Right renal pelvis (tissue), 4 donors: ENCODE data around the gene SRR. TPM values are rescaled to one million over a fixed set of nuclear protein-coding genes. Genes with fewer than 3 reads are reported as not detected.
"Not testable (repeated sequence)": the region's sequence is repeated elsewhere in the genome, so short reads cannot be mapped to it uniquely, and the experiment has no call there.

Experiments used
- DNase-seq, 4 donors: peaks; one replicate each; pipeline ENCODE4 v3.0.0-alpha.2; 2013; ENCODE audit warnings: low read depth in 4 of 4, low spot score in 3 of 4, missing footprints in 1 of 4
- polyA plus RNA-seq, 4 donors: library from polyadenylated mRNA; unstranded; fragments of 120-200 nt; gene quantifications; one replicate each; pipeline ENCODE4 v1.2.1, GENCODE V29; 2013; ENCODE audit not compliant: insufficient read length in 4 of 4

Gene SRR
- polyA plus RNA-seq = 10 to 100 TPM; 19.3 to 27.3 (median 25.9) TPM

- DNase-seq = peak; percentile 85 to 89 (median 86)
Measured at GRCh38 chr17:2303204-2304188, at the start of gene SRR, which contains the start of gene SMG6. Gene SRR, plus strand, starts transcription at chr17:2303950. Its CDS starts 11,611 bp downstream, at chr17:2315561. Gene SMG6, minus strand, starts transcription at chr17:2303785. Its CDS starts 65 bp downstream, at chr17:2303720.

- not testable (repeated sequence) for DNase-seq
Measured at GRCh38 chr17:2258830-2259229, 44.9 kb upstream of the SRR start.

- no peak for DNase-seq
Measured at GRCh38 chr17:2259769-2260536, 43.8 kb upstream of the SRR start.

- DNase-seq = no peak
Measured at GRCh38 chr17:2262135-2262587, 41.6 kb upstream of the SRR start.

GRCh38 chr17:2263183-2264066 is 40.3 kb upstream of the SRR start:
- DNase-seq = no peak

- no peak for DNase-seq
Measured at GRCh38 chr17:2264067-2264860, 39.5 kb upstream of the SRR start.

GRCh38 chr17:2265166-2265565 is 38.6 kb upstream of the SRR start:
- not testable (repeated sequence) for DNase-seq

- DNase-seq = no peak
Measured at GRCh38 chr17:2266045-2266864, 37.5 kb upstream of the SRR start.

- no peak for DNase-seq
Measured at GRCh38 chr17:2266865-2267228, 36.9 kb upstream of the SRR start.

GRCh38 chr17:2267354-2267753 is 36.4 kb upstream of the SRR start:
- no peak for DNase-seq

GRCh38 chr17:2271985-2272702 is 31.6 kb upstream of the SRR start:
- no peak for DNase-seq

GRCh38 chr17:2274414-2274813 is 29.3 kb upstream of the SRR start:
- no peak for DNase-seq

- DNase-seq = no peak
Measured at GRCh38 chr17:2275722-2276121, 28.0 kb upstream of the SRR start.

GRCh38 chr17:2277429-2278170 is 26.1 kb upstream of the SRR start:
- DNase-seq = no peak

GRCh38 chr17:2279707-2280106 is 24.0 kb upstream of the SRR start:
- DNase-seq = no peak

GRCh38 chr17:2282297-2282873 is 21.4 kb upstream of the SRR start:
- DNase-seq = peak; percentile 47 to 67 (median 59)

GRCh38 chr17:2283302-2283701 is 20.4 kb upstream of the SRR start:
- no peak for DNase-seq
